PC-3 (cell line): ENCODE results near the gene PROSER3.

Experiments used
- CTCF ChIP-seq: fragments of 300-600 bp; sonication (generic); conservative IDR thresholded peaks from 2 replicates; pipeline ENCODE4 v1.5.1; 2017; ENCODE audit warnings: antibody characterized with exemption, low read depth, mild to moderate bottlenecking, low read length
- EZH2 ChIP-seq: fragments of 300-600 bp; sonication (generic); IDR thresholded peaks from one replicate; pipeline ENCODE4 v1.6.1; 2017; ENCODE audit warnings: antibody characterized with exemption, mild to moderate bottlenecking, low read length; ENCODE audit not compliant: unreplicated experiment
- EZH2phosphoT487 ChIP-seq: fragments of 300-600 bp; sonication (generic); IDR thresholded peaks from 2 replicates; pipeline ENCODE4 v1.6.1; 2018; ENCODE audit warnings: mild to moderate bottlenecking, antibody characterized with exemption, low read length, borderline replicate concordance

GRCh38 chr19:35727053-35727955, 30.7 kb upstream of the PROSER3 start:
- TF ChIP-seq CTCF, result no peak
- TF ChIP-seq EZH2, result no peak
- no peak for TF ChIP-seq EZH2phosphoT487
